Osteocyte (in vitro differentiated cells): Measurements from ENCODE around the gene TMEM121. TPM values are rescaled to one million over a fixed set of nuclear protein-coding genes. Genes with fewer than 3 reads are reported as not detected.
"Not testable (repeated sequence)": the region's sequence is repeated elsewhere in the genome, so short reads cannot be mapped to it uniquely, and the experiment has no call there.

ENCODE experiments used
- DNase-seq: peaks from one replicate; pipeline ENCODE4 v3.0.0; 2021; ENCODE audit warnings: mixed read lengths; ENCODE audit not compliant: unreplicated experiment; ENCODE audit errors: extremely low spot score
- H3K27ac Mint-ChIP-seq: one replicate; pipeline ENCODE4 v1.8.0; 2021; ENCODE audit warnings: mild to moderate bottlenecking, mixed read lengths; ENCODE audit not compliant: unreplicated experiment
- H3K27me3 Mint-ChIP-seq: one replicate; pipeline ENCODE4 v1.8.0; 2021; ENCODE audit warnings: mixed read lengths; ENCODE audit not compliant: unreplicated experiment
- H3K36me3 Mint-ChIP-seq: one replicate; pipeline ENCODE4 v1.8.0; 2021; ENCODE audit warnings: mixed read lengths; ENCODE audit not compliant: unreplicated experiment
- H3K4me1 Mint-ChIP-seq: one replicate; pipeline ENCODE4 v1.8.0; 2021; ENCODE audit warnings: mixed read lengths; ENCODE audit not compliant: unreplicated experiment
- H3K4me3 Mint-ChIP-seq: one replicate; pipeline ENCODE4 v1.8.0; 2021; ENCODE audit warnings: mild to moderate bottlenecking, moderate library complexity, mixed read lengths; ENCODE audit not compliant: unreplicated experiment
- H3K9me3 Mint-ChIP-seq: one replicate; pipeline ENCODE4 v1.8.0; 2021; ENCODE audit warnings: mixed read lengths; ENCODE audit not compliant: unreplicated experiment
- CTCF ChIP-seq: fragments of 200-600 bp; sonication (generic); IDR thresholded peaks from 2 replicates; pipeline ENCODE4 v1.5.0; 2021; ENCODE audit warnings: antibody characterized with exemption, mild to moderate bottlenecking, moderate library complexity
- total RNA-seq: library from RNA; stranded (reverse); gene quantifications from 2 replicates; pipeline ENCODE4 v1.2.1, GENCODE V29; 2021

TMEM121 gene
- total RNA-seq, 1 donor from 2014 or later = 3.3 TPM

- H3K9me3 Mint-ChIP-seq = peaks cover 22% of the 10 kb centered on the region
- H3K36me3 Mint-ChIP-seq, H3K27me3 Mint-ChIP-seq, H3K4me3 Mint-ChIP-seq, H3K27ac Mint-ChIP-seq, DNase-seq, H3K4me1 Mint-ChIP-seq: not testable (repeated sequence)
Observed at GRCh38 chr14:105566248-105567163, 40.1 kb downstream of the TMEM121 start.

- not testable (repeated sequence) for DNase-seq, H3K36me3 Mint-ChIP-seq, H3K27me3 Mint-ChIP-seq, H3K27ac Mint-ChIP-seq, H3K4me1 Mint-ChIP-seq, H3K4me3 Mint-ChIP-seq
- peaks cover 22% of the 10 kb centered on the region for H3K9me3 Mint-ChIP-seq
Observed at GRCh38 chr14:105567164-105568103, 41.1 kb downstream of the TMEM121 start.

GRCh38 chr14:105568140-105568843 is 41.9 kb downstream of the TMEM121 start:
- not testable (repeated sequence) for DNase-seq, H3K4me1 Mint-ChIP-seq, H3K27ac Mint-ChIP-seq, H3K4me3 Mint-ChIP-seq, H3K27me3 Mint-ChIP-seq, H3K36me3 Mint-ChIP-seq
- H3K9me3 Mint-ChIP-seq = peaks cover 26% of the 10 kb centered on the region

GRCh38 chr14:105568859-105569766 is 42.7 kb downstream of the TMEM121 start:
- Mint-ChIP-seq H3K9me3 (peaks cover 27% of the 10 kb centered on the region), H3K27me3 (no peaks in the 10 kb centered on the region), H3K4me3 (no peak overlapping the region), H3K36me3 (no peaks in the 10 kb centered on the region), H3K4me1 (no peaks in the 10 kb centered on the region), H3K27ac (no peak overlapping the region)
- DNase-seq = no peak
- TF ChIP-seq CTCF = no peak

GRCh38 chr14:105570482-105570881 is 44.1 kb downstream of the TMEM121 start:
- Mint-ChIP-seq H3K27ac (no peak overlapping the region), H3K36me3 (no peaks in the 10 kb centered on the region), H3K4me3 (no peak overlapping the region), H3K27me3 (no peaks in the 10 kb centered on the region), H3K4me1 (no peaks in the 10 kb centered on the region), H3K9me3 (peaks cover 27% of the 10 kb centered on the region)
- no peak for DNase-seq
- no peak for TF ChIP-seq CTCF

GRCh38 chr14:105571181-105571951 is 45.0 kb downstream of the TMEM121 start:
- H3K4me3 Mint-ChIP-seq, H3K36me3 Mint-ChIP-seq, DNase-seq, H3K27me3 Mint-ChIP-seq, H3K27ac Mint-ChIP-seq, H3K4me1 Mint-ChIP-seq: not testable (repeated sequence)
- H3K9me3 Mint-ChIP-seq = peaks cover 30% of the 10 kb centered on the region

- H3K27ac Mint-ChIP-seq, H3K4me1 Mint-ChIP-seq, H3K36me3 Mint-ChIP-seq, DNase-seq, H3K27me3 Mint-ChIP-seq, H3K4me3 Mint-ChIP-seq: not testable (repeated sequence)
- H3K9me3 Mint-ChIP-seq = peaks cover 37% of the 10 kb centered on the region
Observed at GRCh38 chr14:105572063-105572462, 45.7 kb downstream of the TMEM121 start.

GRCh38 chr14:105573841-105574240 is 47.5 kb downstream of the TMEM121 start:
- not testable (repeated sequence) for H3K36me3 Mint-ChIP-seq, DNase-seq, H3K27me3 Mint-ChIP-seq, H3K4me3 Mint-ChIP-seq, H3K27ac Mint-ChIP-seq, H3K4me1 Mint-ChIP-seq
- H3K9me3 Mint-ChIP-seq = peaks cover 47% of the 10 kb centered on the region
